IMR-90 (cell line): ENCODE measurements around the gene ADGRF1. TPM values are rescaled to one million over a fixed set of nuclear protein-coding genes. Genes with fewer than 3 reads are reported as not detected.

ENCODE experiments used
- ATAC-seq: fragments of 200-7000 bp; cut with Tn5 transposase; 2 replicates; pipeline ENCODE4 v1.9.1; 2020; ENCODE audit warnings: low read depth, mild to moderate bottlenecking, moderate library complexity
- BruUV-seq: library from RNA; stranded (reverse); fragments of 400-500 nt; replicated peaks from 2 replicates; lab custom pipeline; 2021; lab: Mats Ljungman, UMichigan
- CTCF ChIA-PET: fragments of 300-600 bp; formaldehyde crosslinking; extraction: SDS; loops from one replicate; lab custom pipeline; 2021; ENCODE audit warnings: antibody characterized with exemption; lab: Yijun Ruan, JAX
- POLR2A ChIA-PET: fragments of 300-600 bp; sonication (Branson Sonifier 250); formaldehyde crosslinking; loops from one replicate; lab custom pipeline; 2022; ENCODE audit warnings: antibody characterized with exemption; ENCODE audit not compliant: unreplicated experiment; lab: Charles Lee
- DNase-seq: peaks from one replicate; pipeline ENCODE4 v3.0.0; 2013
- H2AFZ ChIP-seq: replicated peaks from 2 replicates; pipeline ENCODE3; 2013; ENCODE audit warnings: low read length, mild to moderate bottlenecking; ENCODE audit not compliant: poor library complexity
- H2AK5ac ChIP-seq: 2 replicates; pipeline ENCODE4 v1.6.1; 2013; ENCODE audit warnings: low read depth, low read length, inconsistent platforms
- H2AK9ac ChIP-seq: replicated peaks from 2 replicates; pipeline ENCODE3; 2013; ENCODE audit warnings: mild to moderate bottlenecking, low read depth, low read length, moderate library complexity; ENCODE audit not compliant: poor library complexity
- H2BK120ac ChIP-seq: 2 replicates; pipeline ENCODE4 v1.6.1; 2013; ENCODE audit warnings: low read depth, low read length, inconsistent platforms
- H2BK15ac ChIP-seq: 3 replicates; pipeline ENCODE4 v1.6.1; 2013; ENCODE audit warnings: low read depth, low read length, inconsistent platforms
- H2BK20ac ChIP-seq: 2 replicates; pipeline ENCODE4 v1.6.1; 2013; ENCODE audit warnings: low read depth, mild to moderate bottlenecking, inconsistent platforms, low read length, moderate library complexity
- H2BK5ac ChIP-seq: 2 replicates; pipeline ENCODE4 v1.6.1; 2013; ENCODE audit warnings: mild to moderate bottlenecking, low read depth, low read length, inconsistent platforms; ENCODE audit not compliant: poor library complexity, severe bottlenecking
- H3K14ac ChIP-seq: replicated peaks from 2 replicates; pipeline ENCODE4 v1.6.1; 2013; ENCODE audit warnings: low read depth, low read length, inconsistent platforms
- H3K18ac ChIP-seq: 2 replicates; pipeline ENCODE4 v1.6.1; 2013; ENCODE audit warnings: low read depth, low read length, control low read depth
- H3K23ac ChIP-seq: 2 replicates; pipeline ENCODE4 v1.6.1; 2013; ENCODE audit warnings: low read depth, low read length, inconsistent platforms
- H3K27ac ChIP-seq: 2 replicates; pipeline ENCODE4 v1.5.1; 2013; ENCODE audit warnings: mild to moderate bottlenecking, control low read depth, low read length; ENCODE audit not compliant: insufficient read depth
- H3K27me3 ChIP-seq: 2 replicates; pipeline ENCODE4 v1.6.1; 2013; ENCODE audit warnings: low read length; ENCODE audit not compliant: control insufficient read depth, insufficient read depth
- H3K36me3 ChIP-seq: 2 replicates; pipeline ENCODE4 v1.6.1; 2013; ENCODE audit warnings: low read length, mixed read lengths; ENCODE audit not compliant: control insufficient read depth, insufficient read depth
- H3K4ac ChIP-seq: 2 replicates; pipeline ENCODE4 v1.6.1; 2013; ENCODE audit warnings: low read depth, low read length, inconsistent platforms
- H3K4me1 ChIP-seq: 2 replicates; pipeline ENCODE4 v1.6.1; 2013; ENCODE audit warnings: low read length, mixed read lengths; ENCODE audit not compliant: control insufficient read depth, insufficient read depth
- H3K4me2 ChIP-seq: 2 replicates; pipeline ENCODE4 v1.6.1; 2013; ENCODE audit warnings: low read depth, mild to moderate bottlenecking, control low read depth, low read length, moderate library complexity
- H3K4me3 ChIP-seq: 2 replicates; pipeline ENCODE4 v1.5.1; 2013; ENCODE audit warnings: low read depth, mild to moderate bottlenecking, control low read depth, low read length, moderate library complexity; ENCODE audit not compliant: insufficient read depth
- H3K56ac ChIP-seq: 2 replicates; pipeline ENCODE4 v1.6.1; 2013; ENCODE audit warnings: low read length, inconsistent platforms; ENCODE audit not compliant: insufficient read depth; ENCODE audit errors: extremely low read depth
- H3K79me1 ChIP-seq, 2 experiments: 2 replicates each; pipeline ENCODE4 v1.6.1; 2013; ENCODE audit warnings: low read length in 2 of 2, inconsistent platforms in 1 of 2, low read depth in 1 of 2
- H3K9ac ChIP-seq: 2 replicates; pipeline ENCODE4 v1.6.1; 2013; ENCODE audit warnings: low read depth, low read length, control low read depth
- H3K9me1 ChIP-seq: 2 replicates; pipeline ENCODE4 v1.6.1; 2013; ENCODE audit warnings: low read length, inconsistent platforms; ENCODE audit not compliant: insufficient read depth
- H3K9me3 ChIP-seq: 2 replicates; pipeline ENCODE4 v1.6.1; 2013; ENCODE audit warnings: low read length; ENCODE audit not compliant: control insufficient read depth, insufficient read depth
- H4K20me1 ChIP-seq: 2 replicates; pipeline ENCODE4 v1.6.1; 2013; ENCODE audit warnings: low read length, inconsistent platforms; ENCODE audit not compliant: insufficient read depth
- H4K5ac ChIP-seq: 2 replicates; pipeline ENCODE4 v1.6.1; 2013; ENCODE audit warnings: mild to moderate bottlenecking, low read depth, low read length, control low read depth
- H4K8ac ChIP-seq, 2 experiments: 2 replicates each; pipeline ENCODE4 v1.6.1; 2013; ENCODE audit warnings: low read depth in 2 of 2, low read length in 2 of 2, control low read depth in 1 of 2, inconsistent platforms in 1 of 2
- H4K91ac ChIP-seq: 2 replicates; pipeline ENCODE4 v1.6.1; 2013; ENCODE audit warnings: low read depth, low read length, inconsistent platforms; ENCODE audit not compliant: insufficient read depth
- BHLHE40 ChIP-seq: fragments of 150-350 bp; IDR thresholded peaks from 2 replicates; pipeline ENCODE4 v1.6.1; 2016; ENCODE audit warnings: mild to moderate bottlenecking, low read depth, low read length
- CEBPB ChIP-seq: IDR thresholded peaks from 2 replicates; pipeline ENCODE4 v1.6.1; 2012; ENCODE audit warnings: low read depth, low read length, improper control_type of control experiment
- CTCF ChIP-seq: conservative IDR thresholded peaks from 2 replicates; pipeline ENCODE4 v1.5.1; 2012; ENCODE audit warnings: mild to moderate bottlenecking, low read depth, low read length, improper control_type of control experiment
- FOS ChIP-seq: fragments of 150-350 bp; IDR thresholded peaks from 2 replicates; pipeline ENCODE4 v1.6.1; 2016; ENCODE audit warnings: low read depth, low read length
- MAFK ChIP-seq: IDR thresholded peaks from 2 replicates; pipeline ENCODE4 v1.6.1; 2012; ENCODE audit warnings: low read depth, low read length, improper control_type of control experiment
- NFE2L2 ChIP-seq: fragments of 150-350 bp; IDR thresholded peaks from 2 replicates; pipeline ENCODE4 v1.6.1; 2016; ENCODE audit warnings: low read depth, mild to moderate bottlenecking, low read length
- RAD21 ChIP-seq: IDR thresholded peaks from 2 replicates; pipeline ENCODE4 v1.6.1; 2012; ENCODE audit warnings: low read length, improper control_type of control experiment
- SMC3 ChIP-seq: fragments of 150-350 bp; IDR thresholded peaks from 2 replicates; pipeline ENCODE4 v1.6.1; 2016; ENCODE audit warnings: low read depth, mild to moderate bottlenecking, antibody characterized with exemption, low read length, moderate library complexity
- USF2 ChIP-seq: fragments of 150-350 bp; IDR thresholded peaks from 2 replicates; pipeline ENCODE4 v1.6.1; 2017; ENCODE audit warnings: mild to moderate bottlenecking, antibody characterized with exemption, low read length, low read depth
- WGBS, 2 experiments: methylation state at CpG; one replicate each; pipeline versions ENCODE4 v1.1.5 to v1.1.7; 2013; ENCODE audit warnings: missing lambda C conversion rate in 2 of 2; ENCODE audit not compliant: insufficient read length in 1 of 2; ENCODE audit errors: extremely low coverage in 2 of 2; 5-methylcytosine and 5-hydroxymethylcytosine counted together
- dilution Hi-C: fragments of 300-500 bp; cut with HindIII; formaldehyde crosslinking; loops from one replicate; pipeline ENCODE4 v1.14.3; 2018; ENCODE audit warnings: low sequenced_read_pairs; ENCODE audit not compliant: unreplicated experiment
- in situ Hi-C: fragments of 300-500 bp; cut with MboI; formaldehyde crosslinking; loops from 3 replicates; pipeline ENCODE4 v1.14.3; 2019; ENCODE audit warnings: low sequenced_read_pairs, inconsistent platforms, mixed read lengths
- intact Hi-C: fragments of 100-400 bp; cut with micrococcal nuclease; formaldehyde crosslinking; loops from 2 replicates; pipeline ENCODE4 v1.10.0; 2022
- polyA plus RNA-seq, 3 experiments: library from polyadenylated mRNA; depleted of rRNA; stranded (reverse); fragments of >200 nt; gene quantifications; 2 replicates each; pipeline ENCODE4 v1.2.3, GENCODE V29; 2012; ENCODE audit warnings: low replicate concordance in 1 of 3
- total RNA-seq: library from RNA; depleted of rRNA; stranded (reverse); fragments of >200 nt; gene quantifications from 2 replicates; pipeline ENCODE4 v1.2.3, GENCODE V29; 2012

Gene ADGRF1
- total and polyA plus RNA-seq, 2 of the 4 experiments (the other 2 are of a cell fraction) = not detected

- Histone ChIP-seq H2BK20ac (no peak overlapping the region), H3K9me3 (no peaks in the 10 kb centered on the region), H3K4me1 (no peaks in the 10 kb centered on the region), H3K14ac (no peak overlapping the region), H4K8ac (no peak overlapping the region), H2BK15ac (no peak overlapping the region), H3K18ac (no peak overlapping the region), H2BK5ac (no peak overlapping the region), H3K4me2 (no peak overlapping the region), H4K20me1 (no peaks in the 10 kb centered on the region), H2AK5ac (no peak overlapping the region), H3K4me3 (no peak overlapping the region), H3K79me1 (no peaks in the 10 kb centered on the region), H3K27me3 (peaks cover 12% of the 10 kb centered on the region; the same call in 1 of the 2 replicates), H2AFZ (no peak overlapping the region), H3K27ac (no peak overlapping the region), H3K56ac (no peak overlapping the region), H3K4ac (no peak overlapping the region), H4K5ac (no peak overlapping the region), H4K91ac (no peak overlapping the region), H2BK120ac (no peak overlapping the region), H3K36me3 (no peaks in the 10 kb centered on the region), H3K9me1 (no peaks in the 10 kb centered on the region), H3K23ac (no peak overlapping the region), H3K9ac (no peak overlapping the region), H2AK9ac (no peak overlapping the region)
- ChIA-PET POLR2A (no interaction called here), CTCF (no interaction called here)
- TF ChIP-seq CTCF (no peak), NFE2L2 (no peak), BHLHE40 (no peak), MAFK (no peak), FOS (no peak), USF2 (no peak), RAD21 (no peak), SMC3 (no peak), CEBPB (no peak)
- no peak for ATAC-seq
- intact Hi-C loops = no loop called here
- DNase-seq = no peak
- no TSS peak for BruUV-seq
- in situ Hi-C loops = no loop called here
- WGBS, 2 experiments = no CpG with 5 or more reads among the region's 1 CpG
- dilution Hi-C loops = no loop called here
These were observed 30.5 kb upstream of the ADGRF1 start for GRCh38 chr6:47072667-47073066.
